Epithelial cell of proximal tubule (primary cell): Measurements from ENCODE around the gene ELF2. TPM values are rescaled to one million over a fixed set of nuclear protein-coding genes. Genes with fewer than 3 reads are reported as not detected.

ENCODE experiments used
- total RNA-seq: library from RNA; depleted of rRNA; stranded (reverse); fragments of >200 nt; gene quantifications from 2 replicates; pipeline ENCODE4 v1.2.3, GENCODE V29; 2015

The ELF2 gene
- total RNA-seq, 1 donor from 2014 or later: 24.1 TPM

Other genes starting within 250 kb of the ELF2 start
- gene NOCT, start 161.4 kb downstream of the ELF2 start, total RNA-seq: 27.4 and 41.9 TPM in 2 replicates
- 0.14 and 1.5 TPM in 2 replicates for gene MGARP, start 103.0 kb upstream of the ELF2 start, total RNA-seq
- gene NAA15, start 124.3 kb upstream of the ELF2 start, total RNA-seq: 33.7 and 46.7 TPM in 2 replicates
- 57.6 and 60.9 TPM in 2 replicates for gene NDUFC1, start 125.3 kb upstream of the ELF2 start, total RNA-seq